ENCODE data around the gene FCF1. TPM values are rescaled to one million over a fixed set of nuclear protein-coding genes. Genes with fewer than 3 reads are reported as not detected.
A peak's percentile ranks its signal among the peaks of the same experiment; 100 is the strongest.

Gene FCF1
- total and polyA plus RNA-seq, 2 of the 13 experiments (the other 11 are each of a cell fraction or from before 2014, with no cell fraction given): 31.0 to 44.4 TPM

DNA sequence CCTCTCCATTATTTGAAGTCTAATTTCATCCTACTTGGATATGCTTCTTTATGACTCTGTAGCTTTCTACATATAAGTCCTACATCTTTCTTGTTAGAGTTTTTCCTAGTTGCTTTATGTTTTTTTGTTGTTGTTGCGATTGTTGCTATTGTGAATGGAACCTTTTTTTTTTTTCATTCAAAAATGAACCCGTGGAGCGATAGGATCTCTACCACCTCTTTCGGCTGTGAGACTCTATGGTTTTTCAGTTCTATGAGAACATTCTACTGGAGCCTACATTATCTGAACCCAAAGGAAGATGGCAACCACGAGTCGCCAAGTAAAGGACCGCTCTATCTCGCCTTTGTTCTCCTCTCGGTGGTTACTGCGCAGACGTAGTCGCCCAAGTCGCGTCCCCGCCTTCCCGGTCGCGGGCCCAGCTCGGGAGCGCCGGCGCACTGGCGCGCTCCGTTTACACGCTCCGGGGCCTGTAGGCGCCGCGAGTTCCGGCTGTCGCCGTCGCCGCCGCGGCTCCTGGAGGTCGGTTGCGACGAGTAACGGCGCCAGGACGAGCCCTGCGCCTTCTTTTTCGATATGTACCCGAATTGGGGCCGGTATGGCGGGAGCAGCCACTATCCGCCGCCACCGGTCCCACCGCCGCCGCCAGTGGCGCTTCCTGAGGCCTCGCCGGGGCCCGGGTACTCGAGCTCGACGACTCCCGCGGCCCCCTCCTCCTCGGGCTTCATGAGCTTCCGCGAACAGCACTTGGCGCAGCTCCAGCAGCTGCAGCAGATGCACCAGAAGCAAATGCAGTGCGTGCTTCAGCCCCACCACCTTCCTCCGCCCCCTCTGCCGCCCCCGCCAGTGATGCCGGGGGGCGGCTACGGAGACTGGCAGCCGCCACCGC, 50.2 kb downstream of the FCF1 start, which contains the start of gene YLPM1 (continued):
- TF ChIP-seq ZNF615 (CRISPR knock-in tag; IDR thresholded peaks at IDR 0.05; ENCODE audit: borderline replicate concordance): no peak
- TF ChIP-seq ZNF547 (CRISPR knock-in tag; IDR thresholded peaks at IDR 0.05): peak; percentile 88
- TF ChIP-seq MAFG (CRISPR knock-in tag; IDR thresholded peaks at IDR 0.05): 0 out of 2 replicates have a peak, but pooled peaks have one; percentile 50
- no peak for TF ChIP-seq ZNF337 (CRISPR knock-in tag; IDR thresholded peaks at IDR 0.05; ENCODE audit: borderline replicate concordance, low read depth)
- no peak for TF ChIP-seq ZKSCAN1 (IDR thresholded peaks at IDR 0.05; ENCODE audit: low read length)
- TF ChIP-seq ZNF660 (CRISPR knock-in tag; IDR thresholded peaks at IDR 0.05; ENCODE audit: borderline replicate concordance, low read depth): no peak
- no peak for TF ChIP-seq EED (CRISPR knock-in tag; IDR thresholded peaks at IDR 0.05)
- TF ChIP-seq POGZ (CRISPR knock-in tag; IDR thresholded peaks at IDR 0.05): peak; percentile 83
- TF ChIP-seq MED1 (CRISPR knock-in tag; IDR thresholded peaks at IDR 0.05): peak; percentile 70
- TF ChIP-seq MZF1 (CRISPR knock-in tag; IDR thresholded peaks at IDR 0.05; ENCODE audit: borderline replicate concordance): no peak
- peak; percentile 91 for TF ChIP-seq HES4 (CRISPR knock-in tag; IDR thresholded peaks at IDR 0.05; ENCODE audit: borderline replicate concordance)
- TF ChIP-seq ESRRA (CRISPR knock-in tag; IDR thresholded peaks at IDR 0.05; ENCODE audit: low read depth): no peak
- TF ChIP-seq AHR (CRISPR knock-in tag; IDR thresholded peaks at IDR 0.05): no peak
- TF ChIP-seq MXI1 (IDR thresholded peaks at IDR 0.05; ENCODE audit: borderline replicate concordance, low read depth, low read length): peak; percentile 62; the same call in 1 of the 3 replicates
- no peak for TF ChIP-seq GFI1 (CRISPR knock-in tag; IDR thresholded peaks at IDR 0.05; ENCODE audit: borderline replicate concordance)
- TF ChIP-seq PAWR (CRISPR knock-in tag; IDR thresholded peaks at IDR 0.05; ENCODE audit: borderline replicate concordance): no peak
- TF ChIP-seq NCOR1 (IDR thresholded peaks at IDR 0.05; ENCODE audit: borderline replicate concordance, low read length): no peak; the same call in 1 of the 2 replicates
- TF ChIP-seq RORA (CRISPR knock-in tag; IDR thresholded peaks at IDR 0.05): no peak
- TF ChIP-seq NCOA5 (CRISPR knock-in tag; IDR thresholded peaks at IDR 0.05): no peak
- TF ChIP-seq ZNF432 (CRISPR knock-in tag; IDR thresholded peaks at IDR 0.05; ENCODE audit: borderline replicate concordance): no peak
- no peak for TF ChIP-seq JARID2 (CRISPR knock-in tag; IDR thresholded peaks at IDR 0.05; ENCODE audit: insufficient replicate concordance)
- TF ChIP-seq ZBTB44 (CRISPR knock-in tag; IDR thresholded peaks at IDR 0.05): no peak
- TF ChIP-seq ZNF496 (CRISPR knock-in tag; IDR thresholded peaks at IDR 0.05; ENCODE audit: insufficient replicate concordance): no peak
- no peak for TF ChIP-seq NBN (conservative IDR thresholded peaks at IDR 0.05)
- 0 out of 2 replicates have a peak, but pooled peaks have one; percentile 55 for TF ChIP-seq ISX (CRISPR knock-in tag; conservative IDR thresholded peaks at IDR 0.05)
- no peak for TF ChIP-seq CBX2 (IDR thresholded peaks at IDR 0.05; ENCODE audit: low read depth, low read length)
- no peak for TF ChIP-seq CBX2 (CRISPR knock-in tag; IDR thresholded peaks at IDR 0.05; ENCODE audit: low read depth)
- TF ChIP-seq SRY (CRISPR knock-in tag; IDR thresholded peaks at IDR 0.05): no peak; the same call in 1 of the 2 replicates
- TF ChIP-seq ZNF414 (CRISPR knock-in tag; IDR thresholded peaks at IDR 0.05): no peak
- peak; percentile 91; the same call in 1 of the 2 replicates for TF ChIP-seq NFKB2 (CRISPR knock-in tag; IDR thresholded peaks at IDR 0.05; ENCODE audit: borderline replicate concordance)
- no peak for TF ChIP-seq NPAS2 (CRISPR knock-in tag; IDR thresholded peaks at IDR 0.05; ENCODE audit: borderline replicate concordance)
